ENCODE results near the gene ATP8B3.

- TF ChIP-seq, protein P1, sequence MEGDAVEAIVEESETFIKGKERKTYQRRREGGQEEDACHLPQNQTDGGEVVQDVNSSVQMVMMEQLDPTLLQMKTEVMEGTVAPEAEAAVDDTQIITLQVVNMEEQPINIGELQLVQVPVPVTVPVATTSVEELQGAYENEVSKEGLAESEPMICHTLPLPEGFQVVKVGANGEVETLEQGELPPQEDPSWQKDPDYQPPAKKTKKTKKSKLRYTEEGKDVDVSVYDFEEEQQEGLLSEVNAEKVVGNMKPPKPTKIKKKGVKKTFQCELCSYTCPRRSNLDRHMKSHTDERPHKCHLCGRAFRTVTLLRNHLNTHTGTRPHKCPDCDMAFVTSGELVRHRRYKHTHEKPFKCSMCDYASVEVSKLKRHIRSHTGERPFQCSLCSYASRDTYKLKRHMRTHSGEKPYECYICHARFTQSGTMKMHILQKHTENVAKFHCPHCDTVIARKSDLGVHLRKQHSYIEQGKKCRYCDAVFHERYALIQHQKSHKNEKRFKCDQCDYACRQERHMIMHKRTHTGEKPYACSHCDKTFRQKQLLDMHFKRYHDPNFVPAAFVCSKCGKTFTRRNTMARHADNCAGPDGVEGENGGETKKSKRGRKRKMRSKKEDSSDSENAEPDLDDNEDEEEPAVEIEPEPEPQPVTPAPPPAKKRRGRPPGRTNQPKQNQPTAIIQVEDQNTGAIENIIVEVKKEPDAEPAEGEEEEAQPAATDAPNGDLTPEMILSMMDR (IDR thresholded peaks at IDR 0.05; ENCODE audit: insufficient read depth, low read length, poor library complexity, severe bottlenecking) = no peak
- TF ChIP-seq EZH2phosphoT487 (conservative IDR thresholded peaks at IDR 0.05; ENCODE audit: low read length) = no peak
Observed at GRCh38 chr19:1746401-1747284, 65.4 kb downstream of the ATP8B3 start.

All from SU-DHL-6 (cell line).